NCI-H146 (cell line): ENCODE data around the gene CYB561D2.

Experiments used
- DNase-seq: peaks from one replicate; lab custom pipeline; 2025; lab: John Stamatoyannopoulos, UW

The CYB561D2 gene

DNA sequence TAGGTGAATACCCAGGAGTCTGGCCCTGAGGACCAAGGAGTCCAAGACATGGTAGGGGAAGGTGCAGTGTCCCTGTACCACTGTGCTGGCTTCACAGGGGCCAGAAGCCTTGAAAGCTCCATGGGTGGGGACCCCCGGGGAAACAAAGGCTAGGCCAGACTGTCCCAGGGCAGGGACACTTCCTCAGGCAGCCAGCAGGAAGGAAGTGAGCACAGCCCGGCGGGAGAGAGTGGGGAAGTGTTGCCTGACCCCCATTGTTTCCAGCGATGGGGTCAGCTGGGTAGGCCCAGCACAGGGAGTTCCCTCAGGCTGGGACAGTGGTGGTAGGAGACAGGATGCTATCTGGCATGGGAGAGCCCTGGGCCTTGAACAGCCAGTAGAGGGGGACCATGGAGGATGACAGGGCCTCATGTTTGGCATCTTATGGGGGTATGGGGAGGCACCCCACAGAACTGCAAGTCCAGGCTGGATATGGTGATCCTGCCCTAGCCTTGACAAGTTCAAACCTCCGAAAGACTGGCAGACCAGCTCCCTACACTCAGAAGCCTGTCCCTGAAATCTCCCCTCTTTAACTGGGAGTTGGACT is 27.0 kb upstream of the CYB561D2 start:
- no peak for DNase-seq

GRCh38 chr3:50324351-50325112 is 26.1 kb upstream of the CYB561D2 start:
- DNase-seq: peak; percentile 74

- DNase-seq: no peak
These were observed 25.6 kb upstream of the CYB561D2 start for GRCh38 chr3:50325113-50325480.

GRCh38 chr3:50325497-50326181 is 25.0 kb upstream of the CYB561D2 start:
- DNase-seq: no peak

DNA sequence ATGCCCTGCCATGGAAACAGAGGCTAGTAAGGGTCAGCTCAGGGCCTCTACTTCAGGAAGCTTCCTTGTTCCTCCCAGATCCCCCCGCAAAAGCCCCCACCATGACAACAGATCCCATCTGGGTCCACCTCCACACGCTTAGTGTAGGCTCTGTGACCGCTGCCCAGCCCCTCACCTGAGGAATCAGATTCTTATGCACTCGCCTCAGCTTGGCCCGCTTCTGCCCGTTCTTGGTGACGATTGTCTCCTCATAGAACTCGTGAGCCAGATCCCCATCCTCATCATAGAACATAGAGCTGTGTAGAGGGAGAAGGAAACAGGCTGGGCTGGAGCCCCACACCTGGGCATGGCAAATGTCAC is 24.5 kb upstream of the CYB561D2 start:
- no peak for DNase-seq

GRCh38 chr3:50327129-50327528 is 23.5 kb upstream of the CYB561D2 start:
- DNase-seq: no peak

DNA sequence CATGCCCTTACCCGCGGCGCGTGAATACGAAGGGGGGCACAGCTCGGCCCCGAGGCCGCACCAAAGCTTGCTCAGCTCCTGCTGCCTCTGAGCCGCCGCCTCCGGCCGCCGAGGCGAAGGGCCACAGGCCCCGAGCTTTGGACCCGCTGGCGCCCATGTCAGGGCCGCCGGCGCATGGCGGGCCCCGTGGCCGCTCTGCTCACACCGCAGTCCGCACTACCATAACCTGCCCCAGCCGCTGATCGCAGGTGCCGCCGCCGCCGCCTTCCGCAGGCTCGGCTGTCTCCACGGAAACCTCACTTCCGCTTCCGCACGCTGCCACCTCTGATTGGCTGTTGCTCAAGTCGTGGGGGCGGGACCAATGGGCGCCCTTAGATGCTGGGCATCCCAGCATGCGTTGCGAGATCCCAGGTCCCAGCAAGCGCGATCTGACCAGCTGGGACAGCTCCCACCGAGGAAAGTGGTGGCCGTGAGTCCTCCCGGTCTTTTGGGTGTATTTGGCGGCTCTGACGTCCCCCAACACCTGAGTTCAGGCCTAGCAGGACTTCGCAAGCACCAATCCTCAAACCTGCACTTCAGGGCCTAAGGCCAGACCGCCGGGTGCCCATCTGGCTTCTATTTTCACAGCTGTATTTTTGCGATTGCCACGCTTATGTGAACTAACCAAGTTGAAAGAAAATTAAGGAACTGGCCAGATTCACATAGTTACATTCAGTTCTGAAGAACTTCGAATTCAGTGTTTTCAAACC is 22.5 kb upstream of the CYB561D2 start, which contains the start of gene TUSC2:
TUSC2 (minus strand) TSS at position 281 of the 749 bp plus-strand sequence; CDS start at position 157, 124 bp downstream.
- peak; percentile 96 for DNase-seq

DNA sequence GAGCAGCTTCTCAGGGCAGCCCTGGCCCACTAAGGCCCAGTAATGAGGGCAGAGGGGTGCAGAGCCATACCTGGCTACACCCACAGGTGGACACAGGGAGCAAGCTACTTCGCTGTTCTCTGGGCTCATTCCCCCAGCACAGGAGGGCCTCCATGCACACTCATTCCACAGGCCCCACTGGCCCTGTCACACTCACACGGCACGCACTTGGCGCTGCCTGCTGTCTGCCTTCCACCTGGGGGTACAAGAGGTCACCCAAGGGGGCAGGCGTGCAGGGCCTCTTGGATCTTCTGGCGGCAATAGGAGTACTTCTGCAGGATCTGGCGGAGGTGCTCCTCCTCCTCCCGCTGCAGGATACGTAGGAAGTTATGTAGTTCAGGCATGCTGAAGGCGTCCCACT is 20.3 kb upstream of the CYB561D2 start:
- DNase-seq: no peak

- no peak for DNase-seq
These were observed 19.2 kb upstream of the CYB561D2 start for GRCh38 chr3:50331364-50331907.

DNA sequence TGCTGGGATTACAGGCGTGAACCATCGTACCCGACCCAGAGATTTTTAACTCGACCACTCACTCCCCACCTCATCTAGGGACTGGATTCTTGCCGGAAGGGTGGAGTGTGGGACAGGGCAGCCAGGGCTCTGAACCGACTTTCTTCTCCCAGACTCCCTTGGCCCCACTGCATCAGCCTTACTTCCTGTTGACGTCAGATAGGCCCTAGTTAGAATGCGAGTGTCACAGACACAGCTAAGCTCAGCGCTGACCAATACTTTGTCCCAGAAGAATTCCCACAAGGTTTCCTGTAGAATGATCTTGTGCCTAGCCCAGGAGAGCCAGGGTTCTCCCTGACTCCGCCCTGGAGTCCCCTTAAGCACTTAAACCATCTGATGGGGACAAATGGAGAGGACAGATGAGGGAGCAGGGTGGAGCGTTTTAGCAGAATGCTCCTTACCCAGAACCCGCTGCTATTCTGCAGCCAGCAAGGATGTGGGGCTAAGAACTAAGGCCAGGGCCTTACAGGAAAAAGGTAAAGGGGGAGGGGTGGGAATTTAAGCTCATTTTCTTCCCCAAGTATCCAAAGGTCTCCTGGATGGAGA is 16.8 kb upstream of the CYB561D2 start:
- no peak for DNase-seq

- DNase-seq: no peak
These were observed 16.2 kb upstream of the CYB561D2 start for GRCh38 chr3:50334339-50335075.

DNA sequence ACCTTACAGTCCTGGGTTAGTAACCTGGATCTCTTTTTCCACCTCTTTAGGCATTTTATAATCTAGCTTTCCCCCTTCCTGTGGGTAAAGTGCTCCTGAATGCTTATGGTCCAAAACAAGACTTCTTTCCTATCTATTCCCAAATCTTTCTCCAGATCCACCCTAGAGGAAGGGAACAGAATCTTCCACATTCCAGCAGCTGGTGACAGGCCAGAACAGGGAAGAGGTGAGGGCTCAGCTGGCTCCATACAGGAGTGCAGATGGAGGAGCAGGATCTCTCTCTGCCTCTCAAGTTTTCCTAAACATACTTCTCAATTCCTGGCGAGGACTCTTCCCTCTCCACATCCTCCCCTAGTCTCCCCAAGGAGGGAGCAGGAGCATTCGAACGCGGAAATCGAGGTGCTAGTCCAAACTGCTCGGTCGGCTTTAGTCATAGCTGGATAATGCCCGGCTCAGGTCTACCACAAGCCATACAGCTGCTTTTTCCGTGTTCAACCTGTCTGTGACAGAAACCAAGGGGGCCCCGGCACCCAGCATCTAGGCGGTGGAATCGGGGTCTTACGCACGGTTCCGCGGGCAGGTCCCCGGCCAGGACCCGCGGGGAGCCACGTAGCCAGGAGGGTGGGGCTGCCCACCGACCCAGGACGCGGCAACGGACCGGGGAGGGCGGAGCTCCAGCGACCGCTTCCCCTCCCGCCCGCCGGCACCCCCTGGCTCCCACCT is 14.0 kb upstream of the CYB561D2 start:
- DNase-seq: no peak

DNA sequence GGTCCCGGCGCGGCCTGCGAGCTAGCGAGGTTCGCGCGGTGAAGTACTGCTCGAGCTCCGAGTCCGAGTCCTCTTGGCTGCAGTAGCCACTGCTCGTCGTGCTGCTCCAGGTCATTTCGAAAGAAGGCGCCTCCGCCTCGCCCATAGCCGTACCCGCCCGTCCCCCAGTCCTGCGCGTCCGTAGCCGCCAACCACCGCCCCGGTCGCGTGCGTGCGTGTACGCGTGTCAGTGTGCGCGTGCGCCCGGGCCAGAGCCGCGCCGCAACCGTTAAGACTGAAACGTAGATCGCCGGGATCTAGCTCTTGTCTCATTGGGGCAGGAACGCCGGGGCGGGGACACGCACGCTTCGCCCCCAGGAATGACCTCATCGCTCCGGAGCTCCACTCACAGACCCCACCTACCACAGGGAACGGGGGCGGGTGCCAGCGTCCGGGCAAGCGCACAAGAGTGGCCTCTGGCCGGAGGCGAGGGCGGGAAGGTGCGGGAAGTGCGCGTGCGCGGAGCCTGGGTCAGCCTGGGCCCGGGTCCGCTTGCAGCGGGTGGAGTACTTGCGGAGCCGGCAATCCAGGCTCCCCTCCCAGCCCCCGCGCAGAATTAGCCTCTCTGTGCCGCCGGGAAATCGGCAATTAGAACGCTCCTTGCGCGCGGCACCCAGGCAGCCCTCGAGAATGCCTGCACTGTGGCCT is 13.3 kb upstream of the CYB561D2 start:
- peak; percentile 98 for DNase-seq

GRCh38 chr3:50338965-50339364 is 11.7 kb upstream of the CYB561D2 start:
- no peak for DNase-seq

DNA sequence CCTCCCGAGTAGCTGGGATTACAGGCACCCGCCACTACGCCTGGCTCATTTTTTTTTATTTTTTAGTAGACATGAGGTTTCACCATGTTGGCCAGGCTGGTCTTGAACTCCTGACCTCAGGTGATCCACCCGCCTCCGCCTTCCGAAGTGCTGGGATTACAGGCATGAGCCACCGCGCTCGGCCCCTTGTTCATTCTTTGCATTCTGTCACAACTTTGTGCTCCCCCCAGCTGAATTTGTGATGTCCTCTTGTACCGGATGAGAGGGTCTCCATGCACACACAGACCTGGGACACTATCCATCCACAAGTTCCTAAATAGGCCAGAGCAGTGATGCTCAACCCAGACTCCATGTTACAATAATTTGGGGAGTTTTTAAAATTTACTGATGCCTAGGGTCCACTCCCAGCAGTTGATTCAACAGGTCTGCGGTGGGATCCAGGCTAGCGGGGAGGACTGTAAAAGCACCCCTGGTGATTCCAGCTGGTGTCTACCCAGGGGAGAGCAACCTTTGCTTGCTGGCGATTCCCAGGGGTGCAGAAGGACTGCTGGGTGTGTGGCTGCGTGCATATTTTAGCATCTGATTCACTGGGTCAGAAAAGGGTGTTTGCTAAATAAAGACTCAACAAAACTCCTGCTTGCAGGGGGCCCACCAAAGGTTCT is 11.0 kb upstream of the CYB561D2 start:
- no peak for DNase-seq

DNA sequence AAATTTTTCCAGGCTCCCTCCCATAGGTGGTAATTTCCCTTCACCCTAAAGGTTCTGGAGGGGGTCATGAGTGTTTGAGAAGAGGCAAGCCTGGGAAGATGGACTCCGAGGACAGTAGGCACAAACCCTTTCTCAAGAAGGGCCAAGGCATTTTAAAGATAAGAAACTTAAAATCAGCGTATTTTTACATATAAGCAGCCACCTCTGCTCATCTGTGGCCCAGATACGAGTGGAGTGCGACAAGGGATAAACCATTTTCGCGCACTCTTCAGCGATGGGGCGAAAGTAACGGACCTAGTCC is 10.6 kb upstream of the CYB561D2 start:
- DNase-seq: no peak

- DNase-seq: no peak
These were observed 10.0 kb upstream of the CYB561D2 start, which contains the start of gene RASSF1 for GRCh38 chr3:50340448-50341329. RASSF1 (minus strand) TSS chr3:50340836; CDS start chr3:50340805, 31 bp downstream.

- no peak for DNase-seq
These were observed 9.1 kb upstream of the CYB561D2 start for GRCh38 chr3:50341537-50341936.
